ENCODE data around the gene RNLS.

Gene RNLS

DNA sequence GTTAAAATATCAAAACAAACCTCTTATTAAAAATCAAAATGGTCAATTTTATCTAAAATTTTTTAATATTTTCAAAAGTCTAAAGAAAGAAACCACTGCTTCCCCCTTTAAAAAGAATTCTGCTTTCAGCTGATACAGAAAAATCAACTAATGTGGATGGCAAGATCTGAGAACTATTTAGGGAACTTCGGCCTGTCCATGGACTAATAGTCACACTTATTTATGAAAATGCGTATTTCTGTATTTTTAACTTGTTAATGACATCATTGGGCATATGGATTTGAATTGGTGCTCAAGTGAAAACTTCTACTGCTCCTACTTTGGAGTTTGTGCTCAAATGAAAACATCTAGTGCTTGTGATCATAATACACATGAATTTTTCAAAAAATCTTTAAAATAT lies 31.9 kb downstream of the RNLS start:
- DNase-seq (ENCODE audit: low read depth): no peak

DNA sequence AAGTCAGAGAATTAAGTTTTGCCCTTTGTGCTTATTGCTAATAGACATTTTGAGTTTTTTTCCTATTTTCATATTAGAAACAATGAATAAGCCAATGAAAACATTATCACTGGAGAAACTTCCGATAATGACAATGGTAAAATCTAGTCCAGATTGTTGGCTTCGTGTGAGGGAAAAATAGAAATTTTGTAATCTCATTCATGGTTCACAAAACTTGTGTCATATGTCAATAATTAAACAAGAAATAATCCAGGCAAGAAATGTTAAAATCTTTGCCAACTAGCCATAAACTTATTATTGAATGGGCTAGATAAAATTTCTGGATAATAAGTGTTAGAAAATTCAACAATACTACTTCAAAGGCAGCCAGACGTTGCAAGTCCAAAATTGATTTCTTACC lies 36.6 kb downstream of the RNLS start:
- DNase-seq (ENCODE audit: low read depth): no peak

DNA sequence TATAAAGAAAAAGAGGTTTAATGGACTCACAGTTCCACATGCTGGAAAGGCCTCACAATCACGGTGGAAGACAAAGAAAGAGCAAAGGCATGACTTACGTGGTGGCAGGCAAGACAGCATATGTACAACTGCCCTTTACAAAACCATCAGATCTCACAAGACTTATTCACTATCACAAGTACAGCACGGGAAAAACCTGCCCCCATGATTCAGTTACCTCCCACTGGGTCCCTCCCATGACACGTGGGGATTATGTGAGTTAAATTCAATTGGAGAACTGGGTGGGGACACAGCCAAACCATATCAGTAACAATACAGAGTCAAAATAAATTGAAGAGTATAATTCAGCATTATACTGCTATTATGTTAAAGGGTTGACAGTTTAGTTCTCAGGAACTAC lies 37.8 kb downstream of the RNLS start:
- no peak for DNase-seq (ENCODE audit: low read depth)

DNA sequence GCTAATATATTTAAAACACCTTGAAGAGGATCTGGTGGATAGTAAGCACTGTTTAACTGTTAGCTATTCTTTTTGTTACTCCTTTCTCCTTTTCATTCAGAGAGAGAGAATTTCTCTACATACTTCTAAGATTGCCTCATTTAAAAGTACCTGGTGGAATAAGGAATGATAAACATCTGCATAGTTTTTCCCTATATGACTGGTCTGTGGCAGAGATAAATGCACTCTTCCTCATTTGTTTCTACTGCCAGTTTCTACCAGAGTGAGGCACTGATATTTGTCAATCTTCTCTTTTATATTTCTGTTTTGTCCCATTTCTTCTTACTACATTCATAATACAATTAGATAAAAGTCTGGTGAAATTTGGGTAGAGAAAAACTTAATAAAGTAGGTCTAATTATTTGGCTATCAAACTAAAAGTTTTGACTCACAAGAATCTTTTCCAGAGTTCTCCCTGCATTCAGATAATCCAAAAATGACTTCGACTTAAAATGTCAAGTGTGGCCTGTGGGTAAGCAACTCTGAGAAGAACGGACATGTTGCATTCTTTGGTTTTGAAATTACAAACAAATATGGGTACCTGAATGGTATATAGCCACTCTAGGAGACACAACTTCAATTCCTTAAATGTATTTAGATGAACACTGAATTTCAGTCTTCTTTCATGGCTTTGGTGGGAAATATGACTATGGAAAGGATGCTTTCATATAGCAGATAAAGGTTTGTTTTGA lies 38.8 kb downstream of the RNLS start:
- DNase-seq (ENCODE audit: low read depth): no peak

DNA sequence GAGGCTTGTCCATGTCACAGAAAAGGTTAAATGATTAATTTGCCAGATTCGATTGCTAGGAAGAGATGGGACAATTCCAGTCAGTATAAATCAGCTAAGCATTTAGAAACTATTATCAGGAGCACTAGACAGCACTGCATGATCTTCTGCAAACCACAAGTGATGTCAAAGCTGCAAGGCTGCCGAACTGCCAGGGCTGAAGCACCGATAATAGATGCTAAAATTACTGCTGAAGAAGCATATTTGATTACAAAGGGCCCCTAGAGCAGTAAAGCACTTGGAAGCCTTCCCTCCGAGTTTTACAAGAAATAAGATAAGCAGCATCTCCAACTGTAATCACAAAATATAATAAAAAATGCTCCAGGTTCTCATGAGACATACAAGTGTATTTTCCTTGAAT lies 40.6 kb downstream of the RNLS start:
- no peak for DNase-seq (ENCODE audit: low read depth)

DNA sequence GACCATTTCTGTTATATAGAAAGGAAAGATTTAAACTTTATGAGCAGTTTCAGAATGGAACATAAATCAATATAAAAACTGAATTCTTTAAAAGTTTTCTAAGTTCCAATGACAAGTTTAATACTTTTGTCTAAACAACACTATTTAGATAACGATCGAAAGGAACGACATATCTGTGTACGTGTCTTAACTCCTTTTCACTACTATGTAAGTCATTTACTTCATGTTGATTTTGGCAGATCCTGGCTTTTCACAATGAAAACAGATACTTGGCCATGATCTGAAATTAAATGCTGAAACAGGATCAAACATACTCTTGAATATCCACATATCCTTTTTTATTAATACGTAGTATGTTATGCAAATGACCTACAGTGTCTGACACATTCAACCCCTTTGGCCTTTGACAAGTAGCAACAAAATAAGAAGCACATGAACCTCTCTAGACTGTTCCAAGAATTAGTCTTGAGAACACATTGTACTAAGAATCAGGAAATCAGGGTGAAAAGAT lies 41.9 kb downstream of the RNLS start:
- no peak for DNase-seq (ENCODE audit: low read depth)

DNA sequence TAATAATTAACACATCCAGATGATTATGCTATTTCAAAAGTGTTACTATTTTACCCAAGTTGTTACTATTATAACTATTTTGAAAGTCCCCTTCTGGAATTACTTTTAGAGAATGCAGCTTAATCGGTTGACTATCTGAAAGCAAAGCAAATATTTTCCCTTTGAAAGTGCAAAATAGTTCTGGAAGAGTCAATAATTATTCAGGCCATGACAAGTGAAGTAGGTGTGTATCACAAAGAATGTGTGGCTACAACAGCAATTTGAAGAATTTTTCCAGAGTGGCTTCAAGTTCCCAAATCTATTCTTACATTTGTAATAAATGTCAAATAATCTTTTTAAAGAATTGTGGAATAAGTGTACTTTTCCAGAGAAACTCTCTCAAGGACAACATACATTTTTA lies 42.8 kb downstream of the RNLS start:
- DNase-seq (ENCODE audit: low read depth): no peak

DNA sequence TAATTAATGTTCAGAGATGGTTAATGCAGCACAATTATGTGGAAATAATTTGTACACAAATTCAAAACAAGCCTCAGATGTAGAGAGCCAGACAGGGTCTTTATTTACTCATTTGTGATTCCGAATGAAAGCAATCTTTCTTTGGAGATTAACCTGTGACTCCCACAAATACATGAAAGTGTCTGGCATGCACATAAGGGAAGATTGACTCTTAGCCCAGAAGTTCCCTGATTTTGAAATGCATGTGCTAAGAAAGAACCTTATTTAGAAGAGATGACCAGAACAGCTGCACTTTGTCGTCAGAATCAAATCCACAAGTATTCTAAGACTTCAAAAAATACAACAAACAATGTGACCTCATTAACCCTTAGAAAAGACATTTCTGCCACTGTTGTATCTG lies 45.1 kb downstream of the RNLS start:
- no peak for DNase-seq (ENCODE audit: low read depth)

DNA sequence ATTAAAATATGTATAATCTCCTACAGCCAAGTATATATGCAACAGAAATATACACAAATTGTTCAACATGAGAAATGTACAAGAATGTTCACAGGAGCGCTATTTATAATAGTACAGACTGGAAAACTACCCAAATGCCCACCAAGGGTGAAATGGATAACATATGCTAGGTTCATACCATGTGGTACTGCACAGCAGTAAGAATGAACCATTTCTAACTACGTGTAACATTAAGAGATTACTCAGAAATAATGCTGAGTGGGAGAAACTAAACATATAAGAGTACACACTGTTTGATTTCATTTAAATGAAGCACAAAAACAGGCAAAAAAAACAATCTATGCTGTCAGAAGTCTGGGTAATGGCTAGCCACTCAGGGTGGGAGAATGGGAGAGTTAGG lies 45.8 kb downstream of the RNLS start:
- no peak for DNase-seq (ENCODE audit: low read depth)

DNA sequence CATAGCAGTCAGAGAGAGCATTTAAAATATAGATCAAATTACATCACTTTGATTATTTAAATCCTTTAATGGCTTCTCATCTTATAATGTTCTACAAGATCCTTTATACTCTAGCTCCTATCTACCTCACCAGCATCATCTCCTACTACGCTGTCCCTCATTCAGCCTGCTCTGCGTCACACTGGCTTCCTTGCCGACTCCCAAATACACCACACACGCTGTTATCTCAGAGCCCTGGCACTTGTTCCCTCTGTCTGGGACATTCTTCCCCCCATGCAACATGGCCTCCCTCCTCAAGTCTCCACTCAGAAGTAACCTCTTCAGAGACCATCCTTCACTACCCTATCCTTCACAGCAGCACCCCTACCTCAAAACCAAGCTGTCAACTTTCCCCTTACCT lies 46.7 kb downstream of the RNLS start:
- no peak for DNase-seq (ENCODE audit: low read depth)

DNA sequence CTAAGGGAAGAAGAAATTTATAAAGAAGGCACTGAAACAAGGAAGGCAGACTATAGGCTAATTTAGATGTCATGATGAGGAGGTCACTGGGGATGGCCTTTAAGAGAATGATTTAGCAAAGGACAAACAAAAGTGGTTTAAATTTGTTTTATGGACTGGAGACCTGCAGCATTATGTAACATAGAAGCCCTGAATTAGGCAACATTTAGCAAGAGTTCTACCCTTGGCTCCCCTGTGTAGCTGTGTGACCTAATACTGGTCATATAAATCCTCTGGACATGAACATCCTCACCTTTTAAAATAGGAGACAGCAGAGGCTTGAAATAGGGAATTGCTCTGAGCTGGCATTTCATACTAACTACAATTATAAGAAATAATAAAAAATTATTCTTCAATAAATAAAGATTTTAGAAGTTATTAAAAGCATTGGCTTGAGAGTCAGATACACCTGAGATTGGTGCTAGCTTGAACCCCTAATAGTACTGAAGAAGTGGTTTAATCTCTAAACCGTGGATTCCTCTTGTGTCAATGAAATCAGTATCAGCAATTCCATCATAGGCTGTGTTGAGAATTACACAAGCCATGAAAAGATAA lies 48.9 kb downstream of the RNLS start:
- DNase-seq (ENCODE audit: low read depth): no peak

DNA sequence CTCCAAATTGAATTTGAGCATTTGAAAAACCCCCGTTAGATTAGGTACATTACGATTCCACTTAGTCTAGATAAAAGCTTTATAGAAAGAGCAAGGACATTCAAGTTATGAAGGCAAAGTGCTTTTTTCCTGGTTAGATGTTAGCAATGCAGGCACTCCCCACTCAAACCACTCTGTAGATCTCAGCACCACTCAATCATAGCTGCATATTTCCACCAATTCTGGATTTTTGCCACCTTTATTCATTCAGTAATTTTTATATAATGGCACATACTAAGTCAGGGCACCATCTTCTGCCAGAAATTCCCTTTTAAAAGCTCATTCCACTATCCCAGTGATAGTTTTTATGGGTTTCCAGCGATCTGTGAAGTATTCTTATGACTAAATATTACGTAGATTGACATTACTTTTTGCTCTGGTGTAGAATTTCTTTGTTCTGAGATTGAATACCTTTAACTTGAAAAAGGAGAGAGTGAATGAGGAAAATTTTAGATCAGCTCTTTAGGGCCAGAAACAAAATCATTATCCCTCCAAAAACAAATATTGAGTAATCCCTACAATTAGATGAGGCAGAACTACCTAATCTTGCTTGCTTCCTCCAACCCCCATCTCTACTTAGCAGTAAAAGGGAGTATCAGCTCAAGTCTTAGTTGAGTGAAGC lies 51.6 kb downstream of the RNLS start:
- DNase-seq (ENCODE audit: low read depth): no peak

DNA sequence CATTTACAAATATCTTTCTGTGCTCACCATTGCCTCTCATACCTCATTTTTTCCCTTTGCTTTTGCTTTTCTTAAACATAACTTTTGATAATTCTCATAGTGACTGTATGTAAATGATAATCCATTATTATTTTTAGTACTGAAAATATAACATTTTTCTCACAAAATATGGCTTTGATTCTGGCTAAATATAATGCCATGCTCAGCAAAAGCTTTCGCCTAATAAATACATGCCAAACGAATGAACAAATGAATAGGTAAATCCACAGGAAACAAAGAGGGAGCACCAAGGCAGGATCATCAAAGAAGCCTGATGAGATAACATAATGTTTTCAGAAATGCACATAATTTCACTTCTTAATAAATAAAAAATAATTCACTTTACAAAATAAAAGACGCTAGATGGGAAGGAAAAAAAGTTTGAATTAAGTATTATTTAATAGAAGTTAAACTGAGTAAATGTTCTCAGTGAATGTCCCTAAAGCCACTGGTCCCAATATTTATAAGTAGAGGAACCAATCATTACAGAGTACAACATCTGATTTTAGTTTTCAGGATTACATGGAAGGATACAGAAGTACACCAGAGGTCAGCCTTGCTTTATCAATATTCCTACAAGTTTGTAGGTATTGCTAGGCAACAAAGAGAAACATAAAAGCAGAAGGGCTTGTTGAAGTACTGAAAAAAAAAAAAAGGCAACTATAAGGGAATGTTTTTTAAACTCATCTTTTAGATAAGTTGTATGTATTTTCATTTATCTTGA lies 52.3 kb downstream of the RNLS start:
- no peak for DNase-seq (ENCODE audit: low read depth)

DNA sequence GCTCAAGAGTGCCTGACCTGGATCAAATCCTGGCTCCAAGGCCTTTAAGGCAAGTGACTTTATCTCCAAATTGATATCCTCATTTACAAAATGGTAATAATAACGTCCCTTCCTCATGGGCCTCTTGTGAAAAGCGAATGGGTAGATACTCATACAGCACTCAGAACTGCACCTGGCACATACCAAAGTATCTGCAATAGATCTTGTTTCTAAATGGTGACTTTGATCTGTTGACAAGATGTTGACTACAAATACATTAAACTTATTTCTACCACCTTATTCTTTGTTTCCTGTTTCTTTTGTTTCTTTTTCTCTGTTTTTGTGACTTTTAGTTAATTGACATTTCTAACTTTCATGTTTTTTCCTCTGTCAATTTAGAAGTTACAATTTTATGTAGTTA lies 53.0 kb downstream of the RNLS start:
- DNase-seq (ENCODE audit: low read depth): no peak

DNA sequence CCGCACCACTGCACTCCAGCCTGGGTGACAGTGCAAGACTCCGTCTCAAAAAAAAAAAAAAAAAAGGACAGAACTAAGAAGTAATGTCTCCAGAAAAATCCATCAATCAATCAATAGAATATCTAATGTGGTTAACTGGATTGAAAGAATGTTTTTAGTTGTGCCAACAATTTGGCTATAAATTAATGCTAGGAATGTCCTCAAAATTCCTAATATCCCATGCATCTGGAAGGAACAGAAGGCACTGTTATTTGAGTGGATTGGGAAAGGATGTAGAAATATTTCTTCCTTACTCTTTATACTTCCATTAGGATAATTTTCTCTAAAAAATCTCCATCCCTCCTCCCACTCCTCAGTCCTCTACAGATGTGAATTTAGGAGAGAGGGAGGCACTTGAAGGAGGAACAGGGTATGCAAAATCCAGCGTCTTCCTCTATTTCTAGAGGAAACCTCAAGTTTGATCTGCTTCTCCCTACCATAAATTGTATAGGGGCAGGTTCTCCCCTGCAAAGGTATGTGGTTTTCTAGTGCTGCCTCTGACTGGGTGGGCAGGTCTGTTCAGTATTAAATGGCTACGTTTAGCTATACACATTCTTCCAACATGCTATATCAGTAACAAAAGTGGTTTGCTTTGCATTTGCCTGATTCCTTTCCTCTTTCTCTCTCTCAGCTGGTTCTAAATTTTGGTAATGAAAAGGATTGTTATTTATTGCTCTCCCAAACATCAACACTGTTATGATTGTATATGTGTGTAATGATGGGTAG lies 54.1 kb downstream of the RNLS start:
- DNase-seq (ENCODE audit: low read depth): no peak

DNA sequence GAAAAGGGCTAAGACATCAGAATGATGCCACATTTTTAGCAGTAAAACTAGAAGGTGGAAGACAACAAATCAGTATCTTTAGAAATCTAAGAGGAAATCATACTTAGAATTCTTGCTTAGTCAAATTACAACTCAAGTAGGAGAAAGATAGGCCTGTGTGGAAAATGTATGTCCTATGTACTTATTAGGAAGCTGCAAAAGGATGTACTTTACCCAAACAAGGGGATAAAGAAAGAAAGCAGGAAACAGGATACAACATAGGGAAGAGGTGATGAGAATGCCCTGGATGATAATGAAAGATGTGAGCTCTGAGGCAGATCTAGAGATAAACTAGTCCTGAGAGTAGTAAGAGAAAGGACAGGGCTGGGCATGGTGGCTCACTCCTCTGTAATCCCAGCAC lies 54.9 kb downstream of the RNLS start:
- no peak for DNase-seq (ENCODE audit: low read depth)

DNA sequence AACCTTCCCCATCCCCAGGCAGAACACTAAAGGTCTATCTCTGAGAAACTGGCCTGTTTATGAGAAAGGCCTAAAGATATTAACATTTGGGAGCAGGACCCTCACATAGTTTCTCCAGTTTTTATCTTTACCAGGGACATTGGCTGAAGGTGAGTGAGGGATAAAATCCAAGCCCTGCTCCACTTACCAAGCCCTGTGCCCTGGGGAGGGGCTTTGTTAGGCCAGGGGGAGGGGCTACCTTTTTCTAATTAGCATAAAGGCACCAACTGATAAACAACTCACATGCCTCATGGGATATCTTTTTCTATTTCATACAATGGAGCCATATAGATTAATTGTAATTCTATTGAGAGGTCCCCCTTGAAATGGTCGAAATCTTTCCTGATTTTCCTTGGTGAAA lies 55.9 kb downstream of the RNLS start:
- no peak for DNase-seq (ENCODE audit: low read depth)

DNA sequence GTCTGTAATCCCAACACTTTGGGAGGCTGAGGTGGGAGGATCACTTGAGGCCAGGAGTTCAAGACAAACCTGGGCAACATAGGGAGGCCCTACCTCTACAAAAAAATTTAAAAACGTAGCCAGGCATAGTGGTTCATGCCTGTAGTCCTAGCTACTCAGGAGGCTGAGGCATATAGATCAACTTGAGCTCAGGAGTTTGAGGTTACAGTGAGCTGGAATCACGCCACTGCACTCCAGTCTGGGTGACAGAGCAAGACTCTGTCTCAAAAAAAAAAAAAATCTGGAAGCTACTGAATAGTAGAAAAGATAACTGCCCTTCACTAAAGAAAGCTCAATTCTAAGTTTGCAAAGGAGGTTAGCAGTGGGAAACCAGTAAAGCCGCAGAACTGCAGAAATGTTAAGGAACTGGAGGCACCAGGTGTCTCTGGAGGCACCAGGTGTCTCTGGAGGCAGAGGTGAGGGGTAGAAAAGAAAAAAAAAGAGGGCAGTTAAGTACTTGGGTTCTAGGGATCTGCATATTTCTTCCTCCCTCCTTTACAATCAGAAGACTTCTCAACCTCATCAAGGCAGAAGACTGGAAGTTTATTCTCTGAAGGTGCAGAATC lies 56.5 kb downstream of the RNLS start:
- no peak for DNase-seq (ENCODE audit: low read depth)

DNA sequence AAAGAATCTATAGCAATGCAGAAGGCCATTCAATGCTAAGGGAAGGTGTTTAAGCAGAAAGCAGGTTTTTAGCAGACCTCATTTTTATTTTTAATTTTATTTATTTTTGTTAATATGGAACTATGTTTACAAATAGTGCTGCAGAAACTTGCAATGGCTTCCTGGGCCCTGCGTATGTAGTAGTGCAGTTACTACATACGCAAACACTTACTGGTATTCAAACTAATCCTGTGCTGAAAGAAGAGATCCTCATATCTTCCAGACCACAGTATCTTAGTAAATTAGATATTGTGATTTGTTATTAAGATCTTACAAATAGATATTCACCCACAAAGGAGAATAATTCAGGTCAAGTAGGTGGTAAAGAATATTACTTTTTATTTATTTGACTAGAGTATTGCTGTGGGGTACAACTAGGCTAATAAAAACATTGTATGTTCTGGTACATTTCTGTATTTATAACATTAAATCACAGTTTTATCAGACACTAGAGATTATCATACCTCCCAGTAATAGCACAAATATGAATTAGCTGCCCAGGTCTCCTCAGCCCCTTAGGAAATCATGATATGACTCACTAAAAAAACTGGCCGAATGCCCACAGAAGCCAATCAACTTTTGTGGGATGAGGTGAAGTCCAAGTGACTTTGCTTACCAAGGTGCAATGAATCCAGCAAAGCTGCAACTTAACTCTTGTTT lies 57.6 kb downstream of the RNLS start:
- DNase-seq (ENCODE audit: low read depth): no peak

DNA sequence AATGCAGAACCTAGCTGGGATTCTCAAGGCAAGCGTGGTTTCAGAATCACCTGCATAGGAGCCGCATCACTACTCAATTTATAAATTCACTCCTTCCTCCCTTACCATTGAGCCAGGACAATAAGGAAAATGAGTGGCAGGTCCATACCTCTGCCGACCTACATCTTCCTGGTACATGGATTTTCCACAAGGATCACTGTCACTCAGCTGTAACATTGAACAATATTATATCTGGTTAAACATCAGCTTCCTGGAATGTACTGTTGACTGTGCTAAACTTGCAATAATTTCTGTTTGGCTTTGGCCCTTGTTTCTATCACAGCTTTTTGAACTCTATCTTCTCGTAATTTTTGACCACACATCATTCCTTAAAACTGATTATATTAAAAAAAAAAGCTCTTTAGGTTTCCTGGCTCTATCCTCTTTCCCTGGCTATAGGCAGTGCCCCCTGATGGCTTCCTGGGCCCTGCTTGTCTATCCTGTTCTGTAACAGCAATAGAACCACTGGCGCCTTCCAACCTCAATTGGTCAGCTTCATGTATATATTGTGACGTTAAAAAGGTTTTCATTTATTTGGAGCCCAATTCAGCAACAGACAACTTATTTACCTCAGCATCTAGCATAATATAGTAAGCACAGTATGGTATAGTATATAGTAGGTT lies 59.2 kb downstream of the RNLS start:
- DNase-seq (ENCODE audit: low read depth): no peak
